ENCODE results near the gene RPRD1A.
A peak's percentile ranks its signal among the peaks of the same experiment; 100 is the strongest.

Gene RPRD1A

GRCh38 chr18:35949090-35949489, 118.3 kb downstream of the RPRD1A start:
- no peak overlapping the region for H3K27ac ChIP-seq
- TF ChIP-seq, protein P1, sequence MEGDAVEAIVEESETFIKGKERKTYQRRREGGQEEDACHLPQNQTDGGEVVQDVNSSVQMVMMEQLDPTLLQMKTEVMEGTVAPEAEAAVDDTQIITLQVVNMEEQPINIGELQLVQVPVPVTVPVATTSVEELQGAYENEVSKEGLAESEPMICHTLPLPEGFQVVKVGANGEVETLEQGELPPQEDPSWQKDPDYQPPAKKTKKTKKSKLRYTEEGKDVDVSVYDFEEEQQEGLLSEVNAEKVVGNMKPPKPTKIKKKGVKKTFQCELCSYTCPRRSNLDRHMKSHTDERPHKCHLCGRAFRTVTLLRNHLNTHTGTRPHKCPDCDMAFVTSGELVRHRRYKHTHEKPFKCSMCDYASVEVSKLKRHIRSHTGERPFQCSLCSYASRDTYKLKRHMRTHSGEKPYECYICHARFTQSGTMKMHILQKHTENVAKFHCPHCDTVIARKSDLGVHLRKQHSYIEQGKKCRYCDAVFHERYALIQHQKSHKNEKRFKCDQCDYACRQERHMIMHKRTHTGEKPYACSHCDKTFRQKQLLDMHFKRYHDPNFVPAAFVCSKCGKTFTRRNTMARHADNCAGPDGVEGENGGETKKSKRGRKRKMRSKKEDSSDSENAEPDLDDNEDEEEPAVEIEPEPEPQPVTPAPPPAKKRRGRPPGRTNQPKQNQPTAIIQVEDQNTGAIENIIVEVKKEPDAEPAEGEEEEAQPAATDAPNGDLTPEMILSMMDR (conservative IDR thresholded peaks at IDR 0.05) = no peak

- no peak overlapping the region for H3K27ac ChIP-seq
- TF ChIP-seq, protein P1 (conservative IDR thresholded peaks at IDR 0.05) = no peak
Observed at GRCh38 chr18:35948080-35948479, 119.3 kb downstream of the RPRD1A start.

GRCh38 chr18:35942661-35943060, 124.7 kb downstream of the RPRD1A start:
- TF ChIP-seq, protein P1 (conservative IDR thresholded peaks at IDR 0.05) = no peak
- peak overlapping the region; percentile 23; the same call in 1 of the 2 replicates for H3K27ac ChIP-seq

GRCh38 chr18:35942133-35942532, 125.2 kb downstream of the RPRD1A start:
- TF ChIP-seq, protein P1 (conservative IDR thresholded peaks at IDR 0.05) = no peak
- peak overlapping the region; percentile 23; the same call in 1 of the 2 replicates for H3K27ac ChIP-seq

DNA sequence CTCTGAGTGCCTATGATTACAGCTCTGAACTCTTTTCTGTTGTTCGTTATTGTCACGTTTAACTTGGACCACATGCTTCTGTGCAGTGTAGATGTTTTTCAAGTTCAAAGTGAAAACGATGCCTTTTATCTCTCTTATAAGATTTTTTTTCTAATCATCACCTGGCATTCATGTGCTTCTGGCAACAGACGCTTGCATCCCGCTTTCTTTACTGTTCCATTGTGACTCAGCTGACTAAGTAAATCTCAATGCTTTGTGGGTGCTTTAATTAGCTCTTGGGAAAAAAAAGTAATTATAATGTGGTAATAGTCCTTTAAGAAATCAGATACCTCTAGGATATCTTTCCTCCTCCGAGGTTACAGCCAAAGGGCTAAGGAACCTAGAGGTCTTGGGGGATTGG, 126.1 kb downstream of the RPRD1A start:
- no peak overlapping the region for H3K27ac ChIP-seq
- TF ChIP-seq, protein P1 (conservative IDR thresholded peaks at IDR 0.05) = no peak
